ENCODE results near the gene OPCML. TPM values are rescaled to one million over a fixed set of nuclear protein-coding genes. Genes with fewer than 3 reads are reported as not detected.

The OPCML gene
- total and polyA plus RNA-seq, 2 donors (not counting 1 experiment from before 2014, with no cell fraction given) = 0.99 to 2.8 TPM

GRCh38 chr11:133212201-133212600, 320.1 kb downstream of the OPCML start:
- H3K4me1 ChIP-seq (ENCODE audit: control insufficient read depth, extremely low read depth, insufficient read depth, low read length) = no peaks in the 10 kb centered on the region
- no peaks in the 10 kb centered on the region for H3K36me3 ChIP-seq (ENCODE audit: control insufficient read depth, insufficient read depth, low read length)
- H3K9ac ChIP-seq (ENCODE audit: insufficient read depth, low read length) = no peak overlapping the region
- no peaks in the 10 kb centered on the region for H3K27me3 ChIP-seq (ENCODE audit: control insufficient read depth, insufficient read depth, low read length)
- H3K27ac ChIP-seq (ENCODE audit: insufficient read depth, low read length) = no peak overlapping the region
- no peaks in the 10 kb centered on the region for H3K9me3 ChIP-seq (ENCODE audit: control insufficient read depth, insufficient read depth, low read depth, low read length)
- no peaks in the 10 kb centered on the region for H4K20me1 ChIP-seq (ENCODE audit: control insufficient read depth, extremely low read depth, insufficient read depth, low read length)
- no peak overlapping the region for H3K4me3 ChIP-seq (replicated peaks in 1 of 4; ENCODE audit: control extremely low read depth in 1 of 4, insufficient read depth in 1 of 4, low read depth in 3 of 4, low read length in 4 of 4)
- no peak overlapping the region for H3K4me2 ChIP-seq (ENCODE audit: extremely low read depth, insufficient read depth, low read length)
- DNase-seq (ENCODE audit: low read depth in 2 of 2) = no peak
- no peak for TF ChIP-seq EZH2 (IDR thresholded peaks at IDR 0.05; ENCODE audit: low read length, missing control alignments)
- TF ChIP-seq, protein P1, sequence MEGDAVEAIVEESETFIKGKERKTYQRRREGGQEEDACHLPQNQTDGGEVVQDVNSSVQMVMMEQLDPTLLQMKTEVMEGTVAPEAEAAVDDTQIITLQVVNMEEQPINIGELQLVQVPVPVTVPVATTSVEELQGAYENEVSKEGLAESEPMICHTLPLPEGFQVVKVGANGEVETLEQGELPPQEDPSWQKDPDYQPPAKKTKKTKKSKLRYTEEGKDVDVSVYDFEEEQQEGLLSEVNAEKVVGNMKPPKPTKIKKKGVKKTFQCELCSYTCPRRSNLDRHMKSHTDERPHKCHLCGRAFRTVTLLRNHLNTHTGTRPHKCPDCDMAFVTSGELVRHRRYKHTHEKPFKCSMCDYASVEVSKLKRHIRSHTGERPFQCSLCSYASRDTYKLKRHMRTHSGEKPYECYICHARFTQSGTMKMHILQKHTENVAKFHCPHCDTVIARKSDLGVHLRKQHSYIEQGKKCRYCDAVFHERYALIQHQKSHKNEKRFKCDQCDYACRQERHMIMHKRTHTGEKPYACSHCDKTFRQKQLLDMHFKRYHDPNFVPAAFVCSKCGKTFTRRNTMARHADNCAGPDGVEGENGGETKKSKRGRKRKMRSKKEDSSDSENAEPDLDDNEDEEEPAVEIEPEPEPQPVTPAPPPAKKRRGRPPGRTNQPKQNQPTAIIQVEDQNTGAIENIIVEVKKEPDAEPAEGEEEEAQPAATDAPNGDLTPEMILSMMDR (conservative IDR thresholded peaks at IDR 0.05 in 1 of 2, IDR thresholded peaks at IDR 0.05 in 1 of 2; ENCODE audit: low read depth in 1 of 2, low read length in 2 of 2) = no peak
- H3K79me2 ChIP-seq (ENCODE audit: control insufficient read depth, insufficient read depth, low read length) = no peaks in the 10 kb centered on the region
- no peak overlapping the region for H2AFZ ChIP-seq (ENCODE audit: low read length)

DNA sequence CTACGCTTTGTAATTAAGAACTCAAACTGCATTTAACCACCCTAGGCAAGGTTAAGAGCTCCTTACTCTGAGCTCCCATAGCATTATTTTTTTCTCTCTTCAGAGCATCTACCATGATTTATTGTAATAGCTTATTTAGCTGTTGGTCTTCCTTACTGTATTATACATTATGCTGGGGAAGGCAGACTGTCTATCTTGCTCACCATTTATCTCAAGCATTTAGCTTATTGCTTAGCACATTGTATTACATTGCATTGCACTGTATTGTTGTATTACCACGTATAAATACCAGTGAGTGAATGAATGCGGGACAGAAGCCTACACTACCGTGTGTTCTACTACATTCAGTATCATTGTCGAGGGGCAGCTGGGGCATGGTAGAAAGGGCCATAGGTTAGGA, 324.3 kb downstream of the OPCML start:
- Histone ChIP-seq H4K20me1 (ENCODE audit: control insufficient read depth, extremely low read depth, insufficient read depth, low read length) (no peaks in the 10 kb centered on the region), H3K4me3 (replicated peaks in 1 of 4; ENCODE audit: control extremely low read depth in 1 of 4, insufficient read depth in 1 of 4, low read depth in 3 of 4, low read length in 4 of 4) (no peak overlapping the region), H2AFZ (ENCODE audit: low read length) (no peak overlapping the region), H3K4me1 (ENCODE audit: control insufficient read depth, extremely low read depth, insufficient read depth, low read length) (no peaks in the 10 kb centered on the region), H3K27me3 (ENCODE audit: control insufficient read depth, insufficient read depth, low read length) (no peaks in the 10 kb centered on the region), H3K36me3 (ENCODE audit: control insufficient read depth, insufficient read depth, low read length) (no peaks in the 10 kb centered on the region), H3K27ac (ENCODE audit: insufficient read depth, low read length) (no peak overlapping the region), H3K9ac (ENCODE audit: insufficient read depth, low read length) (no peak overlapping the region), H3K9me3 (ENCODE audit: control insufficient read depth, insufficient read depth, low read depth, low read length) (no peaks in the 10 kb centered on the region), H3K79me2 (ENCODE audit: control insufficient read depth, insufficient read depth, low read length) (no peaks in the 10 kb centered on the region), H3K4me2 (ENCODE audit: extremely low read depth, insufficient read depth, low read length) (no peak overlapping the region)
- TF ChIP-seq, protein P1 (conservative IDR thresholded peaks at IDR 0.05 in 1 of 2, IDR thresholded peaks at IDR 0.05 in 1 of 2; ENCODE audit: low read depth in 1 of 2, low read length in 2 of 2) = no peak
- no peak for TF ChIP-seq EZH2 (IDR thresholded peaks at IDR 0.05; ENCODE audit: low read length, missing control alignments)
- no peak for DNase-seq (ENCODE audit: low read depth in 2 of 2)

GRCh38 chr11:133206313-133207005, 325.8 kb downstream of the OPCML start:
- no peaks in the 10 kb centered on the region for H4K20me1 ChIP-seq (ENCODE audit: control insufficient read depth, extremely low read depth, insufficient read depth, low read length)
- H3K27me3 ChIP-seq (ENCODE audit: control insufficient read depth, insufficient read depth, low read length) = no peaks in the 10 kb centered on the region
- H3K9ac ChIP-seq (ENCODE audit: insufficient read depth, low read length) = no peak overlapping the region
- H3K36me3 ChIP-seq (ENCODE audit: control insufficient read depth, insufficient read depth, low read length) = no peaks in the 10 kb centered on the region
- H3K4me2 ChIP-seq (ENCODE audit: extremely low read depth, insufficient read depth, low read length) = no peak overlapping the region
- H3K79me2 ChIP-seq (ENCODE audit: control insufficient read depth, insufficient read depth, low read length) = no peaks in the 10 kb centered on the region
- no peak for TF ChIP-seq EZH2 (IDR thresholded peaks at IDR 0.05; ENCODE audit: low read length, missing control alignments)
- TF ChIP-seq, protein P1 (conservative IDR thresholded peaks at IDR 0.05 in 1 of 2, IDR thresholded peaks at IDR 0.05 in 1 of 2; ENCODE audit: low read depth in 1 of 2, low read length in 2 of 2) = no peak
- no peak overlapping the region for H2AFZ ChIP-seq (ENCODE audit: low read length)
- H3K9me3 ChIP-seq (ENCODE audit: control insufficient read depth, insufficient read depth, low read depth, low read length) = no peaks in the 10 kb centered on the region
- DNase-seq (ENCODE audit: low read depth in 2 of 2) = no peak
- H3K4me1 ChIP-seq (ENCODE audit: control insufficient read depth, extremely low read depth, insufficient read depth, low read length) = no peaks in the 10 kb centered on the region
- H3K4me3 ChIP-seq (replicated peaks in 1 of 4; ENCODE audit: control extremely low read depth in 1 of 4, insufficient read depth in 1 of 4, low read depth in 3 of 4, low read length in 4 of 4) = no peak overlapping the region
- H3K27ac ChIP-seq (ENCODE audit: insufficient read depth, low read length) = no peak overlapping the region
